HG03108 (cell line): ENCODE results near the gene ATP6V1F.
"Not testable (repeated sequence)": the region's sequence is repeated elsewhere in the genome, so short reads cannot be mapped to it uniquely, and the experiment has no call there.

Experiments used
- ATAC-seq: cut with Tn5 transposase; IDR thresholded peaks from one replicate; pipeline ENCODE4 v1.9.1; 2021; ENCODE audit warnings: moderate library complexity; ENCODE audit not compliant: unreplicated experiment

ATP6V1F gene

GRCh38 chr7:128895320-128895719, 32.7 kb downstream of the ATP6V1F start:
- ATAC-seq, result no peak

- no peak for ATAC-seq
These were observed 36.7 kb downstream of the ATP6V1F start for GRCh38 chr7:128899392-128899791.

DNA sequence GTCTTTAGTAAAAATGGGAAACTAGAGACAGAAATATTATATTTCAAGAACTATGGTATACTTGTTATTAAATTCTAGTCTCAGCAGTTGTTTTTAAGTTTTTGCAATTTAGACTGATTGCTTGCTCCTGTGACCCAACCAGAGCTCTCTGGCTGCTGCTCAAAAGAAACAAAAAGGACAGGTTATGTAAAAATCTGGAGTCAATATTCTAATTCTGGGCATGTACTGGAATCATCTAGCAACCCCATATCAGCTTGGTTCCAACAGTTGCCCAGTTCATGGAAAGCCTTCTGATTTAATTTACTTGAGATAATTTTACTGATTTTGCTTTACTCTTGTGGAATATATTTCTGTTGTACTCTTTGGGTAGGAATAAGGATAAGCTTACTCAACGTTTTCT, 37.6 kb downstream of the ATP6V1F start:
- no peak for ATAC-seq

GRCh38 chr7:128902761-128903585, 40.3 kb downstream of the ATP6V1F start:
- ATAC-seq, result no peak

DNA sequence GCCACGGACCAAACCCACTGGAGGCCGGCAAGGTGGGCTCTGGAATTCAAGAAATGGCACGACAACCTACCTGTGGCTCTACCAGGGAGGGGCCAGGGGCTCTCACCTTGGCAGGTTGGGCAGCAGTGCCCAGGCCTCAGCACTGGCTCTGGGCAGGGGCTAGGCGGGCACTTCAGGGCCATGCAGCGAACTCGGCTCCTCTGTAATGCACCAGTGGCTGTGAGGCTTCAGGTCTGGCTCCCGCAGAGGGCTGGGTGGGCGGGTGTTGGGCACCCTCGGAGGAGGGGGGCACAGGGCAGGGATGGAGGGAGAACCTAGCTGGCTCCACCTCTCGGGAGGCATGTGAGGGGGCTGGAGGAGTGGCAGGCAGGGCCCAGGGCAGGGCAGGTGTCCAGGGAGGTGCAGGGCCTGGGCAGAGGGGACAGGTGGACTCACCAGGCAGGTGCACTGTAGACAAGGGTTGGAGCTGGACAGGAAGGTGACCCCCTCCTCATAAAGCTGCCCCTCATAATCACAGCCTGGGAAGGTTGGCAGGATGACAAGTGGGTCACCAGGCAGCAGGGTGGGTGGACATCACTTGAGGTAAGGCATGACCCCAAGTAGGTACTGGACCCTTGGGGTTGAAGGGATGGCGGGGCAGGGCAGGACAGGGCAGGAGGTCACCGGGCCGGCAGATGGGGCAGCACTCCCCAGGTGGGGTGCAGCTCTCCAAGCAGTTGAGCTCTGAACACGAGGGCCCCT, 41.1 kb downstream of the ATP6V1F start:
- ATAC-seq, result no peak

- ATAC-seq, result peak; percentile 54
These were observed 41.9 kb downstream of the ATP6V1F start for GRCh38 chr7:128904381-128905197.

DNA sequence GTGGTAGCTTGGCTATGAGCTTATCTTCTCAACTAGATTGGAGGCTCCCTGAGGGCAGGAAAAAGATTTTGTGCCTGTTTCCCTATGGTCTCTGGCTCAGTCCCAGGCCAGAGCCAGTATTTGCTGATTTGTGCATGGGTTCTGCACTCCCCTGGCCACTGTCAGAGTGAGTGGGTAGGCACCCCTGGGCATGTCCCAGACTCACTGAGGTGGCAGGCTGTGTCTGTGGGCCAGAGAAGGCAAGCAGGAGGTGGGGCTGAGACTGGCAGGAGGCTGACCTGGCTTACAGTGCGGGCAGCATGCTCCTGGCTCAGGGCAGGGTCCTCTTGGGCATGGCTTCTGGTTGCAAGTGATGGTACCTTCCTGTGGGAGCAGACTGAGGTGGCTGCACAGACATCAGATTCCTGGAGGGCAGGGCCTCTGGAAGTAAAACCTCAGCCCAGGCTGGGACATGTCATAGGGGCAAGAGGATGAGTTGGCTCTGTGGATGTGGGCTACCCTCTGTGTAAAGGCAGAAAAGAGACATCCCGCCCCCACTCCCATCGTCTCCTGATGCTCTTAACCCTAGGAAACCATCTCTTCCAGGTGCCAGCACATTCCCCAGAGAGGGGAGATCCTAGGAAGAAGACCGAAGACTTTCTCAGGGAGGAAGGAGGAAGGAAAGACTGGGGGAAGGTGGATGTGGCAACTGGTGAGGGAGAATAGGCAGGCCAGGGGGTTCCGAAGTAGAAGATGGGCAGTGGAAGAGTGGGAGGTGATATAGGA, 43.5 kb downstream of the ATP6V1F start:
- no peak for ATAC-seq

GRCh38 chr7:128906766-128907559, 44.3 kb downstream of the ATP6V1F start:
- ATAC-seq, result no peak

- ATAC-seq, result no peak
These were observed 46.3 kb downstream of the ATP6V1F start for GRCh38 chr7:128908750-128909624.

DNA sequence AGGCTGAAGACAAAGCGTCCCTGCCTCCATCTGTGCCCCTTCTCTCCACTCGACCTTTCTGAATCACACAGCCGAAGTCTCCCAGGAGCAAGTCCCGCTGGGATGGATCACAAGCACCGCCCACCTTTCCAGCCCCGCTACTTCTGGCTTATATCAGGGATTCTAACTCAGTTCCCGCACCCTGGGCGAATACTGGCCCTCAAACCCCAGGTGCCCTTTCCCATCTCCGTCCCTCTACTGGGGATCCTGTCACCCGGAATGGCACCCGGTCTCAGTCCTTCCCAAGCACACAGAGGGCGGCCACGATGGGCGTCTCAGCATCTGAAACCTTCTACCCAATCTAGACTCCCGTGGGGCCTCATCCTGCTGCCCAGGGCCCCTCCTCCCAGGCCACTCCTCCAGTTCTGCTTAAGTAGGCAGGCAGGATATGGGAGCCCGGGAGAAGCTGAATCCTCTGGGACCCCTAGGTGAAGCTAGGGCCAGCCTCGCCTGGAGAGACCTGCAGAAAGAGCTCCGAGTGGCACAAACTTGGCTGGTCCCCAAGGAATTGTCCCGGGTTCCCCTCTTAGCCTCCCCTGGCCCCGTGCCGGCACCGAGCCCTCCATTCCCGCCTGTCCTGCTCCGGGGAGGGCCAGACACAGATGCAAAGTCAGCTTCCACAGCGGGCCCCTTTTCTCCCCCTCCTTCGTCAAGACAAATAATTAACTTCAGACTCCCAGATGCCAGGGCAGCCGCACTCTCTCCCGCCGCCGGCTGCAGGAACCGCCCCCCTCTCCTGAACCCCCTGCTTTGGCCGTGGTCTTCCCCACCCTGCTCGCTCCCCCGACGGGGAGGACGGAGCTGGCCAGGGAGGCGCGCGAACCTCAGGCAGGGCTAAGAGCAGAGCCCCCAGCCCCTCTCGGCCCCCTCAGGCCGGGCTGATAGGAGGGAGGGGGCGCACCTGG, 47.2 kb downstream of the ATP6V1F start:
- no peak for ATAC-seq

GRCh38 chr7:128910569-128910945, 47.9 kb downstream of the ATP6V1F start, which contains the start of gene KCP:
Gene KCP, minus strand, starts transcription at chr7:128910709. Its CDS starts 33 bp downstream, at chr7:128910676.
- ATAC-seq, result no peak

- ATAC-seq, result no peak
These were observed 48.9 kb downstream of the ATP6V1F start for GRCh38 chr7:128911423-128912031.

GRCh38 chr7:128912281-128912680, 49.6 kb downstream of the ATP6V1F start:
- no peak for ATAC-seq

DNA sequence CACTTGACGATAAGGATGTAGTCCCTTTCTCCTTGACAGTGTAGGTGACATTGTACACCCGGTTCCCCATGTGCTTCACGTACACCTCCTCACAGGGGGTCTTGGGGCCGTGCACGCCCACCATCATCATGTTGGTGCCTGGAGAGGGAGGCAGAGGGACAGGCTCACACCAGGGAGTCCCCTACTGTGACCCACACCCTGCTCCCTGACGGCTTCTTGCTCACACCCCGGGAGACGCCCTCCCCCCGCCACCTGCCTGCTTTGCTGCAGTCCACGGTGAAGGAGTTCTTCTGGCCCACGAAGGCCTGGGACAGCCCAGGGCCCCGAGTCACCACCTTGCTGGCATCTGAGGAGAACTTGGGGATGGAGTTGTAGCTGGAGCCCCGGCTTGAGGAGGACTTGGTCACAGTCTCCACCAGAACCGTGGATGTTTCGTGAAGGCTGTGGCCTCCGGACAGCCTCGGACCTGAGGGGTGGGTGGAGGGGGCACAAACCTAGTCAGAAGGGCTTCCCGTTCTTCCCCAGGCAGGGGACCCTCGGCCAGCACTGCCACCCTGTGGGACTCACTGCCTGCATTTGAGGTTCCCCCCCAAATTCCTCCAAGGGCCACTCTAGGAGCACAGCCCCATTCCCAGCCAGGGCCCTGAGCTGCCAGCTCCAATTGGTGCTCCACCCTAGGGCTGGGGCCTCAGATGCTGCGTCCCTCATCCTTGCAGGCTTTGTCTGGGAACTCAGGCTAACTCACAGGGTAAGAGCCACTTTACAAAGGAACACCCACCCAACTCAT, 50.2 kb downstream of the ATP6V1F start:
- ATAC-seq, result not testable (repeated sequence)

DNA sequence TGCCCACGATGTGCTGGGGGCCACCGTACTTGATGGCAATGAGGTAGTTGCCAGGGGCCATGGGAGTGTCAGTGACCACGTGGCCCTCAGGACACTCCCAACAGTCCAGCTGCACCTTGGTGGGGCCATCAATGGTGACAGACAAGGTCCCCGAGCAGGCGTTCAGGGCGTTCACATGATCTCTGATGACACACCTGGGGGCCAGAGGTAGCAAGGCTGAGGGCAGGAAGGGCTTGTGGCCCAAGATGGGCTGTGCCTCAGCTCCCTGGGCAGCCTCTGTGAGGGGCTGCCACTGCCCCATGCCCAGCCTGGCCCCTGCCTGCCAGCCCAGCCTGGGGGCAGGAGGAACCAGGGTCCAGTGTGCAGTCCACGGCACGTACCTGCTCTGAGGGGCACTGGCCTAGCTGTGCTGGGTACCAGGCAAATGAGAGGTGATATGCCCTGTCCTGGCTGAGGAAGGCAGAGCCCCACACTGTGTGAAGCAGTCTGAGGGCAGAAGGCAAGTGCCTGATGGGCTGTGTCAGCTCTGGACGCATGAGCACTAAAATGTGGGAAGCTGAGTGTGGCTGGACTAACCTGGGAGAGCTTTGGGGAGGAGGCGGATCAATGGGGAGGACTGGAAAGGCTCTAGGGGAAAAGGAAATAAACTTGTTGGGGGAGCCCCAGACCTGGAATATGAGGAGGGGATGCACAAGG, 51.4 kb downstream of the ATP6V1F start:
- ATAC-seq, result no peak
